Measurements from ENCODE around the gene PARD6A. TPM values are rescaled to one million over a fixed set of nuclear protein-coding genes. Genes with fewer than 3 reads are reported as not detected.

The PARD6A gene
- total RNA-seq, 1 experiment from 2014 or later, result 9.5 TPM

DNA sequence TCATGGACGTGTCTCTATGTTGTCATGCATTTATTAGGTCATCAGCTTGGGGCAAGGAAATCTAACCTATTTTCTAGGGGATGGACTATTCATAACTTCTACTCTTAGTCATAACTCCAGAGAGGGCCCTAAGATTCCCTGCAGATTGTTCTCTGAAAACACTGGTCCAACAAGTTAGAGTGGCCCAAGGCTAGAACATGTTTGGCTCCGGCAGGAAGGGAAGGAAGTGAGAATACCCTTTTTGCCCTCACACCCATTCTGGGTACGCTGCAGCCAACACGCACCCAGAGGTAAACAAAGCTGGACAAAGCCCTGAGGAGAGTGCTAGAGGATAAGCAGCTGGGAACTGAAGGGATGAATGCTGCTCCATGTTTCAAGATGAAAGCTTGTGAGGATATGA lies 15.8 kb downstream of the PARD6A start:
- TF ChIP-seq, protein P1, sequence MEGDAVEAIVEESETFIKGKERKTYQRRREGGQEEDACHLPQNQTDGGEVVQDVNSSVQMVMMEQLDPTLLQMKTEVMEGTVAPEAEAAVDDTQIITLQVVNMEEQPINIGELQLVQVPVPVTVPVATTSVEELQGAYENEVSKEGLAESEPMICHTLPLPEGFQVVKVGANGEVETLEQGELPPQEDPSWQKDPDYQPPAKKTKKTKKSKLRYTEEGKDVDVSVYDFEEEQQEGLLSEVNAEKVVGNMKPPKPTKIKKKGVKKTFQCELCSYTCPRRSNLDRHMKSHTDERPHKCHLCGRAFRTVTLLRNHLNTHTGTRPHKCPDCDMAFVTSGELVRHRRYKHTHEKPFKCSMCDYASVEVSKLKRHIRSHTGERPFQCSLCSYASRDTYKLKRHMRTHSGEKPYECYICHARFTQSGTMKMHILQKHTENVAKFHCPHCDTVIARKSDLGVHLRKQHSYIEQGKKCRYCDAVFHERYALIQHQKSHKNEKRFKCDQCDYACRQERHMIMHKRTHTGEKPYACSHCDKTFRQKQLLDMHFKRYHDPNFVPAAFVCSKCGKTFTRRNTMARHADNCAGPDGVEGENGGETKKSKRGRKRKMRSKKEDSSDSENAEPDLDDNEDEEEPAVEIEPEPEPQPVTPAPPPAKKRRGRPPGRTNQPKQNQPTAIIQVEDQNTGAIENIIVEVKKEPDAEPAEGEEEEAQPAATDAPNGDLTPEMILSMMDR (IDR thresholded peaks at IDR 0.05; ENCODE audit: unreplicated experiment), result no peak
- H3K36me3 Mint-ChIP-seq (ENCODE audit: insufficient read depth, unreplicated experiment), result peaks cover 19% of the 10 kb centered on the region
- H3K9me3 Mint-ChIP-seq (ENCODE audit: low read depth, unreplicated experiment), result no peaks in the 10 kb centered on the region
- CTCF ChIA-PET, result interaction anchor here (0.6 kb wide), 1 partner anchor 173 kb away, joined by 3 read pairs; no protein-coding TSS in a partner anchor
- no TSS peak for BruUV-seq (replicated peaks)
- H3K4me1 Mint-ChIP-seq (ENCODE audit: low read depth, unreplicated experiment), result peaks cover 13% of the 10 kb centered on the region
- H3K27me3 Mint-ChIP-seq (ENCODE audit: unreplicated experiment), result no peaks in the 10 kb centered on the region
- DNase-seq, result no peak
- intact Hi-C loops (cut with micrococcal nuclease; ENCODE audit: unreplicated experiment), result no loop called here
- H3K4me3 Mint-ChIP-seq (ENCODE audit: low read depth, unreplicated experiment), result no peak overlapping the region
- H3K27ac Mint-ChIP-seq (ENCODE audit: unreplicated experiment), result no peak overlapping the region

- DNase-seq, result no peak
- TF ChIP-seq, protein P1 (IDR thresholded peaks at IDR 0.05; ENCODE audit: unreplicated experiment), result no peak
- no TSS peak for BruUV-seq (replicated peaks)
- Mint-ChIP-seq H3K27ac (ENCODE audit: unreplicated experiment) (no peak overlapping the region), H3K36me3 (ENCODE audit: insufficient read depth, unreplicated experiment) (peaks cover 19% of the 10 kb centered on the region), H3K27me3 (ENCODE audit: unreplicated experiment) (no peaks in the 10 kb centered on the region), H3K9me3 (ENCODE audit: low read depth, unreplicated experiment) (no peaks in the 10 kb centered on the region), H3K4me3 (ENCODE audit: low read depth, unreplicated experiment) (no peak overlapping the region), H3K4me1 (ENCODE audit: low read depth, unreplicated experiment) (peaks cover 13% of the 10 kb centered on the region)
- CTCF ChIA-PET, result interaction anchor here (0.6 kb wide), 1 partner anchor 174 kb away, joined by 3 read pairs; no protein-coding TSS in a partner anchor
- intact Hi-C loops (cut with micrococcal nuclease; ENCODE audit: unreplicated experiment), result no loop called here
Observed at GRCh38 chr16:67676939-67677338, 16.2 kb downstream of the PARD6A start.

DNA sequence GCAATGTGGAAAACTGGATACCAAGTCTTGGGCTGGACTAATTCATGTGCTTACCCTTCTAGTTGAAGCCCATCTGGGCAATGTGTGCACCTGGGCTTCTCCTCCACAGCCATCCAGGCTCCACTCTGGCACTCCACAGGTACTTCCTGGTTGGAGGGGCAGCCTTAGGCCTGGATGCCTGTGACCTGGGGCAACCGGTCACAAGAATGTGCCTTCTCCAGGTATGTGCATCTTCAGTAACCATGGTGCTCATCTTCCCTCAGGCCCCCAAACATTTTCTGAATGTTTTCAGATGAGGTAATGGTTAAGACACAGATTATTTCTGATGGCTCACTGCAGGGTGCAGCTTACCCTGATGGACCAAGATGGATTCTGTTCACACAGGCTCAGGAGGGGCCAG lies 17.0 kb downstream of the PARD6A start:
- H3K27ac Mint-ChIP-seq (ENCODE audit: unreplicated experiment), result no peak overlapping the region
- no peak for DNase-seq
- no peaks in the 10 kb centered on the region for H3K27me3 Mint-ChIP-seq (ENCODE audit: unreplicated experiment)
- TF ChIP-seq, protein P1 (IDR thresholded peaks at IDR 0.05; ENCODE audit: unreplicated experiment), result no peak
- no TSS peak for BruUV-seq (replicated peaks)
- no peak overlapping the region for H3K4me3 Mint-ChIP-seq (ENCODE audit: low read depth, unreplicated experiment)
- H3K4me1 Mint-ChIP-seq (ENCODE audit: low read depth, unreplicated experiment), result peaks cover 13% of the 10 kb centered on the region
- intact Hi-C loops (cut with micrococcal nuclease; ENCODE audit: unreplicated experiment), result no loop called here
- no peaks in the 10 kb centered on the region for H3K9me3 Mint-ChIP-seq (ENCODE audit: low read depth, unreplicated experiment)
- H3K36me3 Mint-ChIP-seq (ENCODE audit: insufficient read depth, unreplicated experiment), result peaks cover 19% of the 10 kb centered on the region
- CTCF ChIA-PET, result no interaction called here

DNA sequence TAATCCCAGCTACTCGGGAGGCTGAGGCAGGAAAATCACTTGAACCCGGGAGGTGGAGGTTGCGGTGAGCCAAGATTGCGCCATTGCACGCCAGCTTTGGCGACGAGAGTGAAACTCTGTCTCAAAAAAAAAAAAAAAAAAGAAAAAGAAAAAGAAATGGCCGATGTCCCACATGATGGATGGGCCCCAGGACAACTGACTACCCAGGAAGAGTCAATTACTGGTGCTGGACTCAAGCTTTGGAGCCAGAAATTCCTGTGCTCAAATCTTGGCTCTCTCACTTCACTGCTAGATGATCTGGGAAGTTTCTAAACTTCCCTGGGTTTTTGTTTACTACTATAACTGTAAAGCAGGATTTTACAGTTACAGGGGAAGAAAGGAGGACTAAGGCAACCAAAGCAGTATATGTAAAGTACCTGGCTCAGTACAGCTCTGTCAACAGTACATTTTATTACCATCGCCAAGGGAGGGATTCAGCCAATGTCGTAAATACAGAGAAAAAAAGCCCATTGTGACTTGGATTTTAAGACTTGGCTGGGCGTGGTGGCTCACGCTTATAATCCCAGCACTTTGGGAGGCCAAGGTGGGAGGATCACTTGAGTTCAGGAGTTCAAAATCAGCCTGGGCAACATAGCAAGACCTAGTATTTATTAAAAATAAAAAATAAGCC lies 17.7 kb downstream of the PARD6A start:
- Mint-ChIP-seq H3K27ac (ENCODE audit: unreplicated experiment) (no peak overlapping the region), H3K36me3 (ENCODE audit: insufficient read depth, unreplicated experiment) (peaks cover 19% of the 10 kb centered on the region), H3K4me3 (ENCODE audit: low read depth, unreplicated experiment) (no peak overlapping the region), H3K9me3 (ENCODE audit: low read depth, unreplicated experiment) (no peaks in the 10 kb centered on the region), H3K4me1 (ENCODE audit: low read depth, unreplicated experiment) (peaks cover 10% of the 10 kb centered on the region), H3K27me3 (ENCODE audit: unreplicated experiment) (no peaks in the 10 kb centered on the region)
- TF ChIP-seq, protein P1 (IDR thresholded peaks at IDR 0.05; ENCODE audit: unreplicated experiment), result no peak
- no TSS peak for BruUV-seq (replicated peaks)
- DNase-seq, result no peak
- CTCF ChIA-PET, result interaction anchor here (0.5 kb wide), 1 partner anchor 142 kb away, joined by 3 read pairs; no protein-coding TSS in a partner anchor
- intact Hi-C loops (cut with micrococcal nuclease; ENCODE audit: unreplicated experiment), result no loop called here
